Transverse colon (tissue), 4 donors: ENCODE results near the gene NHERF2. TPM values are rescaled to one million over a fixed set of nuclear protein-coding genes. Genes with fewer than 3 reads are reported as not detected.

Experiments used
- DNase-seq: peaks from one replicate; pipeline ENCODE4 v3.0.0-alpha.2; 2019
- H3K27ac ChIP-seq, 4 donors: fragments of 200-600 bp; sonication (generic); 2 replicates each; pipeline ENCODE4 v1.5.1; 2016 to 2018; ENCODE audit warnings: inconsistent platforms in 4 of 4
- H3K27me3 ChIP-seq: fragments of 200-600 bp; sonication (generic); 2 replicates; pipeline ENCODE4 v1.5.1; 2017; ENCODE audit warnings: inconsistent platforms
- H3K36me3 ChIP-seq, 4 donors: fragments of 200-600 bp; sonication (generic); 2 replicates each; pipeline ENCODE4 v1.5.1; 2017 to 2019; ENCODE audit warnings: inconsistent platforms in 4 of 4
- H3K4me1 ChIP-seq, 4 donors: fragments of 200-600 bp; sonication (generic); 2 replicates each; pipeline ENCODE4 v1.5.1; 2017 to 2020; ENCODE audit warnings: inconsistent platforms in 4 of 4
- H3K4me3 ChIP-seq, 4 donors: fragments of 200-600 bp; sonication (generic); 1 replicate in 1 of 4; 2 replicates in 3 of 4; pipeline versions ENCODE4 v1.5.1 to v1.6.1; 2017 to 2019; ENCODE audit warnings: inconsistent platforms in 4 of 4
- H3K9me3 ChIP-seq, 2 donors: fragments of 200-600 bp; sonication (generic); 2 replicates each; pipeline ENCODE4 v1.5.1; 2017 to 2019; ENCODE audit warnings: inconsistent platforms in 2 of 2
- CTCF ChIP-seq, 5 experiments: fragments of 200-600 bp in 3 of 5; fragments of 450-650 bp in 2 of 5; sonication (generic) in 3 of 5; IDR thresholded peaks; 1 replicate in 2 of 5; 2 replicates in 3 of 5; pipeline ENCODE4 v1.5.1; 2016 to 2017; ENCODE audit warnings: antibody characterized with exemption in 5 of 5, inconsistent platforms in 3 of 5, mild to moderate bottlenecking in 2 of 5, moderate library complexity in 1 of 5
- EP300 ChIP-seq: sonication (generic); formaldehyde crosslinking; IDR thresholded peaks from one replicate; pipeline ENCODE4 v1.6.1; 2017; ENCODE audit warnings: antibody characterized with exemption, low read depth
- POLR2A ChIP-seq: fragments of 450-650 bp; IDR thresholded peaks from one replicate; pipeline ENCODE4 v1.6.1; 2016; ENCODE audit warnings: antibody characterized with exemption, mild to moderate bottlenecking, moderate library complexity
- POLR2AphosphoS5 ChIP-seq, 3 donors: sonication (generic); formaldehyde crosslinking; IDR thresholded peaks; one replicate each; pipeline ENCODE4 v1.6.1; 2016; ENCODE audit warnings: antibody characterized with exemption in 3 of 3
- WGBS, 2 donors: methylation state at CpG; one replicate each; pipeline ENCODE4 v1.1.5; 2018; ENCODE audit warnings: low coverage in 1 of 2; 5-methylcytosine and 5-hydroxymethylcytosine counted together
- in situ Hi-C, 4 donors: fragments of 200-750 bp; cut with MboI; loops; one replicate each; pipeline versions ENCODE4 v1.15.0 to v1.15.1; 2017; ENCODE audit warnings: low sequenced_read_pairs in 3 of 4, low pct_ligation_motif_present in 1 of 4, low pct_unique_long_range_greater_than_20kb in 1 of 4
- intact Hi-C: fragments of 100-400 bp; cut with DNase I; formaldehyde crosslinking; loops from one replicate; pipeline ENCODE4 v1.15.1; 2023; ENCODE audit warnings: low total_unique reads
- total RNA-seq, 4 donors: library from RNA; depleted of rRNA; stranded (reverse); fragments of >200 nt; gene quantifications; one replicate each; pipeline ENCODE4 v1.1.0, GENCODE V29; 2016

NHERF2 gene
- total RNA-seq, 4 donors from 2014 or later: 3.7 to 61.9 (median 29.8) TPM

GRCh38 chr16:2019518-2019920 lies 7.2 kb upstream of the NHERF2 start, which contains the start of gene NPW:
TSS of gene NPW (plus strand) at chr16:2019785.
- DNase-seq: no peak
- TF ChIP-seq CTCF (IDR thresholded peaks at IDR 0.05) (no peak), EP300 (no peak), POLR2AphosphoS5 (IDR thresholded peaks at IDR 0.05) (no peak), POLR2A (no peak)
- no peaks in the 10 kb centered on the region for H3K36me3 ChIP-seq
- in situ Hi-C loops: loop anchor here in 2 of 4 donors (10.0 to 25.0 kb wide), 2 partner anchors 118 to 125 kb away; partner anchors contain the start of genes RAB26 (in 2 of the 2) and PKD1 (in 1 of the 2)
- no peak within 1 kb of the TSS for H3K27ac ChIP-seq
- peaks cover 37% of the 10 kb centered on the region for H3K27me3 ChIP-seq
- H3K9me3 ChIP-seq: no peaks in the 10 kb centered on the region
- peak within 1 kb of the TSS in 2 of 4 donors; percentile 11 to 26 for H3K4me3 ChIP-seq
- intact Hi-C loops: no loop called here
- H3K4me1 ChIP-seq: peaks cover 16 to 48% (median 39%) of the 10 kb centered on the region in 4 donors
- 1% methylated on average over 9 of the region's 33 CpGs; no CpG with 5 or more reads in 1 of the 2 donors for WGBS, 2 donors

- intact Hi-C loops: no loop called here
Observed at GRCh38 chr16:2019921-2020831, 6.5 kb upstream of the NHERF2 start.

GRCh38 chr16:2022723-2023091 lies 4.0 kb upstream of the NHERF2 start:
- Histone ChIP-seq H3K27ac (peak overlapping the region; percentile 7 to 77 (median 75)), H3K4me1 (peaks cover 16 to 45% (median 38%) of the 10 kb centered on the region in 4 donors), H3K36me3 (no peaks in the 10 kb centered on the region), H3K4me3 (peak overlapping the region in 2 of 4 donors; percentile 15 to 38), H3K9me3 (no peaks in the 10 kb centered on the region), H3K27me3 (peaks cover 37% of the 10 kb centered on the region)
- intact Hi-C loops (no loop called here), in situ Hi-C loops (loop anchor here in 3 of 4 donors (10.0 to 25.0 kb wide), 2 partner anchors 115 to 122 kb away; partner anchors contain the start of genes RAB26 (in 3 of the 3) and PKD1 (in 1 of the 3))
- TF ChIP-seq POLR2A (no peak), CTCF (IDR thresholded peaks at IDR 0.05) (no peak)
- DNase-seq: no peak
- WGBS, 2 donors: 5% methylated on average over 14 of the region's 14 CpGs; no CpG with 5 or more reads in 1 of the 2 donors

More at GRCh38 chr16:2019921-2020831, 6.5 kb upstream of the NHERF2 start:
- peaks cover 37% of the 10 kb centered on the region for H3K27me3 ChIP-seq
- DNase-seq: no peak
- TF ChIP-seq POLR2A (no peak), EP300 (no peak), POLR2AphosphoS5 (IDR thresholded peaks at IDR 0.05) (no peak), CTCF (IDR thresholded peaks at IDR 0.05) (no peak)
- H3K4me1 ChIP-seq: peaks cover 16 to 42% (median 37%) of the 10 kb centered on the region in 4 donors
- no peak overlapping the region for H3K27ac ChIP-seq
- in situ Hi-C loops: loop anchor here (10.0 to 25.0 kb wide), 2 partner anchors 117 to 125 kb away; partner anchors contain the start of genes RAB26 (in 4 of the 4) and PKD1 (in 1 of the 4)
- no peaks in the 10 kb centered on the region for H3K36me3 ChIP-seq
- no peaks in the 10 kb centered on the region for H3K9me3 ChIP-seq
- H3K4me3 ChIP-seq: peak overlapping the region in 2 of 4 donors; percentile 11 to 26
- WGBS, 2 donors: 8% methylated on average over 78 of the region's 96 CpGs; no CpG with 5 or more reads in 1 of the 2 donors
